Upper lobe of left lung (tissue), 6 donors: ENCODE data around the gene BCAS1. TPM values are rescaled to one million over a fixed set of nuclear protein-coding genes. Genes with fewer than 3 reads are reported as not detected.

Experiments
- ATAC-seq, 2 donors: fragments of 200-7000 bp; cut with Tn5 transposase; one replicate each; pipeline ENCODE4 v1.9.1; 2022; ENCODE audit warnings: mild to moderate bottlenecking in 2 of 2, moderate library complexity in 2 of 2; ENCODE audit not compliant: low FRiP score in 2 of 2
- DNase-seq, 2 donors: peaks; one replicate each; pipeline ENCODE4 v3.0.0-alpha.2; 2019 to 2020
- H3K27ac ChIP-seq, 4 donors: fragments of 200-600 bp; sonication (generic); one replicate each; pipeline ENCODE4 v1.5.1; 2016 to 2019
- H3K27me3 ChIP-seq, 4 donors: fragments of 200-600 bp; sonication (generic); one replicate each; pipeline ENCODE4 v1.5.1; 2017 to 2019
- H3K36me3 ChIP-seq, 4 donors: fragments of 200-600 bp; sonication (generic); one replicate each; pipeline ENCODE4 v1.5.1; 2016 to 2019
- H3K4me1 ChIP-seq, 4 donors: fragments of 200-600 bp; sonication (generic); one replicate each; pipeline ENCODE4 v1.5.1; 2018 to 2019
- H3K4me3 ChIP-seq, 4 donors: fragments of 200-600 bp; sonication (generic); one replicate each; pipeline ENCODE4 v1.5.1; 2017 to 2019; ENCODE audit warnings: mild to moderate bottlenecking in 2 of 4, moderate library complexity in 1 of 4
- H3K9me3 ChIP-seq, 4 donors: fragments of 200-600 bp; sonication (generic); one replicate each; pipeline ENCODE4 v1.5.1; 2018 to 2019
- CTCF ChIP-seq, 6 experiments: fragments of 450-650 bp in 4 of 6; fragments of 200-600 bp in 2 of 6; sonication (generic) in 2 of 6; IDR thresholded peaks; one replicate each; pipeline ENCODE4 v1.5.1; 2016 to 2019; ENCODE audit warnings: antibody characterized with exemption in 6 of 6
- EP300 ChIP-seq, 4 donors: sonication (generic); formaldehyde crosslinking; IDR thresholded peaks; one replicate each; pipeline ENCODE4 v1.5.1; 2017; ENCODE audit warnings: antibody characterized with exemption in 4 of 4, control low read depth in 2 of 4
- POLR2A ChIP-seq, 4 donors: fragments of 450-650 bp; IDR thresholded peaks; one replicate each; pipeline ENCODE4 v1.5.1; 2016 to 2017; ENCODE audit warnings: antibody characterized with exemption in 4 of 4, mild to moderate bottlenecking in 2 of 4
- POLR2AphosphoS5 ChIP-seq, 2 donors: sonication (generic); formaldehyde crosslinking; IDR thresholded peaks; one replicate each; pipeline ENCODE4 v1.5.1; 2017; ENCODE audit warnings: antibody characterized with exemption in 2 of 2
- WGBS, 2 donors: methylation state at CpG; one replicate each; pipeline ENCODE4 v1.1.5; 2017 to 2018; 5-methylcytosine and 5-hydroxymethylcytosine counted together
- total RNA-seq, 6 donors: library from RNA; depleted of rRNA in 4 of 6; stranded (reverse); fragments of >200 nt in 4 of 6; gene quantifications; one replicate each; pipeline versions ENCODE4 v1.1.0 to v1.2.1, GENCODE V29; 2016 to 2021
- donor health status: DM: no; HTN: no; CAD: no; lungs with moderate emphysema.
- donor health status: DM: no; HTN: yes; CAD: no; lungs with severe emphysema.

Gene BCAS1
- total RNA-seq, 6 donors from 2014 or later = 0.74 to 11.2 (median 1.3) TPM

GRCh38 chr20:54063992-54064676, 6.3 kb downstream of the BCAS1 start:
- no peak overlapping the region for H3K27ac ChIP-seq
- 75 to 77% methylated on average over 8 to 11 of the region's 11 CpGs for WGBS, 2 donors
- TF ChIP-seq POLR2A (IDR thresholded peaks at IDR 0.05) = no peak
- TF ChIP-seq POLR2AphosphoS5 (IDR thresholded peaks at IDR 0.05) = no peak
- TF ChIP-seq CTCF (IDR thresholded peaks at IDR 0.05) = no peak
- TF ChIP-seq EP300 (IDR thresholded peaks at IDR 0.05) = no peak

DNA sequence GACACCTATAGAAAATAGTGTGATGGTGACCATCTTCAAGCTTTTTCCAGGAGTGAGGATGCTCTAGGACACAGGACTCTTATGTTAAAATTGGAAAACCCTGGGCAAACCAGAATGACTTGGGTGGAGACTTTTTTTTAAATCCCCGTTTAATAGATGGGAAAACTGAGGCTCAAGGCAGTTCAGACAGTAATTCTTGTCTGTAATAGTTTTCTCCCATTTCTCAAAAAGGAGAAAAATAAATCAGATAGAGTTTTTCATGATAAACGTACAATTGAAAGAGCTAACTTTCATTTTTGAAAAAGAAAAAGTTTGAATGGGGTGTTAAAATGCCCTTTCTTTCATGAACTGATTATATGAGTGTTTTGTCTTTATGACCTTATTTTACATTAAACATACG, 6.8 kb downstream of the BCAS1 start:
- no peak for DNase-seq
- Histone ChIP-seq H3K27me3 (no peaks in the 10 kb centered on the region), H3K36me3 (no peaks in the 10 kb centered on the region), H3K4me3 (no peak overlapping the region), H3K27ac (no peak overlapping the region), H3K9me3 (no peaks in the 10 kb centered on the region), H3K4me1 (no peaks in the 10 kb centered on the region)
- no peak for TF ChIP-seq CTCF (IDR thresholded peaks at IDR 0.05)
- ATAC-seq = no peak
- WGBS, 2 donors = 71 to 73% methylated on average over 3 of the region's 3 CpGs

More at GRCh38 chr20:54063992-54064676, 6.3 kb downstream of the BCAS1 start:
- DNase-seq (peak in 1 of 2 donors; percentile 19), ATAC-seq (no peak)
- Histone ChIP-seq H3K36me3 (no peaks in the 10 kb centered on the region), H3K4me1 (no peaks in the 10 kb centered on the region), H3K9me3 (no peaks in the 10 kb centered on the region), H3K27me3 (no peaks in the 10 kb centered on the region), H3K4me3 (no peak overlapping the region)

DNA sequence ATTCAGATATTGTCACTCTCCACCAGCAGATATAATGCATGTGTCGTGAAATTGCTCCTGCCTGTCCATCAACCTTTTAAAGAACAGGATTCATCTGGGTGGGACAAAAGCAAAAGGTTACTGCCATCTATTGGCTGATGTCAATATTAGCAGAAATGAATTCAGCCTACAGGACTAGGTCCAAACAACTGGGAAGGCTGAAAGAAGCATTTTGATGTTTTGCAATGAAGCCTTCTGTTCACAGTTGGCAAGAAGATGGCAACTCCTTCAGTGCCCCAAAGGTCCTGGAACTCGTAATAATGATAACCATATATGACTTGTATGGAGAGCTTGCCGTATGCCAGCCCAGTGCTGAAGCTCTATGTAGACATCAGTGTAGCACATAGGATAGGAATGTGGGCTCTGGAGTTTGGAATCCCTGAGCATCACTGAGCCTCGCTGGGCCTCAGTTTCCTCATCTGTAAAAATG, 7.5 kb downstream of the BCAS1 start:
- TF ChIP-seq EP300 (IDR thresholded peaks at IDR 0.05) (no peak), POLR2A (IDR thresholded peaks at IDR 0.05) (no peak), CTCF (IDR thresholded peaks at IDR 0.05) (peak in 5 of 6 experiments; percentile 15 to 60 (median 52))
- ATAC-seq = peak in 1 of 2 donors; percentile 72
- WGBS, 2 donors = 34 to 39% methylated on average over 2 to 4 of the region's 4 CpGs
- H3K27ac ChIP-seq = no peak overlapping the region
- H3K4me1 ChIP-seq = no peaks in the 10 kb centered on the region
- no peaks in the 10 kb centered on the region for H3K9me3 ChIP-seq
- no peak for DNase-seq
- H3K36me3 ChIP-seq = no peaks in the 10 kb centered on the region
- H3K4me3 ChIP-seq = no peak overlapping the region
- H3K27me3 ChIP-seq = no peaks in the 10 kb centered on the region

DNA sequence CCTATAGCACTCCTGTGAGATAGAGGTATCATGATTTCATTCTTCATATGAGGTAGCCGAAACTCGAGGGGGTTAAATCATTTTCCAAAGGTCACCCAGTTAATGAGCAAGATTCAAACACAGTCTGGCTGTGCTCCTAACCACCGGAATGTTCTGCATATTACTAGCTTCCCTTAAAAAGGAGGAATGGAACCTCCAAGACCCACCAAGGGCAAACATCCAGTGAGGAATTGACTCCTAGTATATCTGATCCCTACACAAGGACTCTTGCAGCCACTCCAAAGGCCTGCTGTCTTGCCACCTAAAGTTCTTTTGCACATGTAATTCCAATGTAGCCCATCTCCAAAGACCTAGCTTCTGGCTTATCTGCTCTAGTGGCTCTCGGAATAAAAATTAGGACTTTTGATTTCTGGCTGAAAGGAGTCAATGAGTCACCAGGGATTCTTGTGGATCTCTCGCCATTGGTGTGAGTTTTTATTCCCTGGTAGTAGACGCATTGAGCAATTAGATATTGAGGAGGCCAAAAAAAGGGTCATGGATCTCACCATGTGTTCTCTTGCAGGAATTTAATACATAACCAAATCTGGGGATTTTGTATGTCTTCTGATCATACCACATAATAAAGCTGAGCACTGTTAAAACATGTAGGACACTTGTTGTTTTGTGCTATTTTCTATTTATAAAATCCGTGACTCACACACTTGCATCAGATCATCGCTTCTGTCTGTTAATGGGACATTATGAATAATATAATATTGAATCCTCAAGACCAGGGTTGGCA, 9.1 kb downstream of the BCAS1 start:
- H3K4me3 ChIP-seq = no peak overlapping the region
- ATAC-seq (peak in 1 of 2 donors; percentile 46), DNase-seq (no peak)
- no peaks in the 10 kb centered on the region for H3K4me1 ChIP-seq
- WGBS, 2 donors = 76 to 77% methylated on average over 8 of the region's 8 CpGs
- H3K27ac ChIP-seq = no peak overlapping the region
- no peaks in the 10 kb centered on the region for H3K9me3 ChIP-seq
- TF ChIP-seq POLR2AphosphoS5 (IDR thresholded peaks at IDR 0.05) (no peak), POLR2A (IDR thresholded peaks at IDR 0.05) (no peak), CTCF (IDR thresholded peaks at IDR 0.05) (no peak), EP300 (IDR thresholded peaks at IDR 0.05) (no peak)
- no peaks in the 10 kb centered on the region for H3K27me3 ChIP-seq
- H3K36me3 ChIP-seq = no peaks in the 10 kb centered on the region
